ENCODE data around the gene SUZ12. TPM values are rescaled to one million over a fixed set of nuclear protein-coding genes. Genes with fewer than 3 reads are reported as not detected.

The SUZ12 gene
- total RNA-seq, 4 donors from 2014 or later, result 10.5 to 20.7 (median 15.9) TPM

Small RNAs within 50 kb of the gene (small RNA-seq; reads per million reads assigned to genes)
- gene AC090616.4, result 0 reads per million in 4 donors
- 0 to 0.36 (median 0.14) reads per million in 4 donors for gene RNA5SP437

Other genes with a start within 250 kb of the SUZ12 start
- gene COPRS, start 77.8 kb upstream of the SUZ12 start, total RNA-seq, result 10 to 100 TPM; 23.8 to 45.2 (median 37.0) TPM
- gene UTP6, start 35.3 kb upstream of the SUZ12 start, total RNA-seq, result 10 to 100 TPM; 17.1 to 40.4 (median 24.5) TPM
- gene LRRC37B, start 70.4 kb downstream of the SUZ12 start, total RNA-seq, result 10 to 100 TPM in 2 of 4 donors, 1 to 10 TPM in 2; 5.8 to 14.9 (median 9.7) TPM
- 10 to 100 TPM; 17.3 to 34.9 (median 21.9) TPM for gene RHOT1, start 205.5 kb downstream of the SUZ12 start, total RNA-seq

Measured in esophagus squamous epithelium (tissue), 4 donors.